HK-2 (cell line): Measurements from ENCODE around the gene PHKA2.

Experiments used
- DNase-seq: peaks from one replicate; pipeline ENCODE4 v3.0.0-alpha.2; 2018; ENCODE audit not compliant: unreplicated experiment

Gene PHKA2

GRCh38 chrX:18871970-18872369 is 111.9 kb downstream of the PHKA2 start:
- no peak for DNase-seq

- DNase-seq: no peak
These were observed 112.6 kb downstream of the PHKA2 start for GRCh38 chrX:18871161-18871890.

- no peak for DNase-seq
These were observed 119.5 kb downstream of the PHKA2 start for GRCh38 chrX:18864390-18864920.

- no peak for DNase-seq
These were observed 122.4 kb downstream of the PHKA2 start for GRCh38 chrX:18861511-18861910.

- no peak for DNase-seq
These were observed 127.3 kb downstream of the PHKA2 start for GRCh38 chrX:18856645-18856997.

GRCh38 chrX:18855919-18856644 is 127.8 kb downstream of the PHKA2 start:
- DNase-seq: peak; percentile 10

- DNase-seq: peak; percentile 20
These were observed 136.0 kb downstream of the PHKA2 start for GRCh38 chrX:18847901-18848300.
